Neural progenitor cell (in vitro differentiated cells): ENCODE data around the gene OTULIN.

ENCODE experiments used
- EZH2 ChIP-seq: fragments of 200-600 bp; sonication (generic); IDR thresholded peaks from 2 replicates; pipeline ENCODE4 v1.6.1; 2017; ENCODE audit warnings: antibody characterized with exemption, mild to moderate bottlenecking, moderate library complexity
- EZH2phosphoT487 ChIP-seq: fragments of 200-600 bp; sonication (generic); IDR thresholded peaks from 2 replicates; pipeline ENCODE4 v1.6.1; 2017; ENCODE audit warnings: antibody characterized with exemption
- TF ChIP-seq, protein P1 (sequence below): fragments of 200-600 bp; sonication (generic); IDR thresholded peaks from 2 replicates; pipeline ENCODE4 v1.5.1; 2017; ENCODE audit warnings: antibody characterized with exemption, mild to moderate bottlenecking

DNA sequence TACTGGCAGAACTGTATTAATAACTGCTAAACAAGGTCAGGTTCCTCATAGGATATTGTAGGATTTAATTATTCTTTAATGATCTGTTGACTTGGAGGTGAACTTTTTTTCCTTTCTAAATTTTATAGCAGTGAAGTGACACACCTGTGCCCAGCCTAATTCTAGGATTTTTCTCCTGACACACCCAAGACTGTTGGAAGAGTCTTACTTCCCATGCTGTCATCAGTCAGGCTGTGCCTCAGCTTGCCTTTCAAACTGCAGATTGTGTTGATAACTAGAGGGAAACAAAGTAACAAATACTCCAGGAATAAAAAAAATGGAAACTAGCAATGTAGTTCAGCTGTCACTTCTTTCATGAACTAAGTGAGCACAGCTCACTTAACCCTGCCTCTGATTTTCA is 22.0 kb downstream of the OTULIN start:
- TF ChIP-seq, protein P1, sequence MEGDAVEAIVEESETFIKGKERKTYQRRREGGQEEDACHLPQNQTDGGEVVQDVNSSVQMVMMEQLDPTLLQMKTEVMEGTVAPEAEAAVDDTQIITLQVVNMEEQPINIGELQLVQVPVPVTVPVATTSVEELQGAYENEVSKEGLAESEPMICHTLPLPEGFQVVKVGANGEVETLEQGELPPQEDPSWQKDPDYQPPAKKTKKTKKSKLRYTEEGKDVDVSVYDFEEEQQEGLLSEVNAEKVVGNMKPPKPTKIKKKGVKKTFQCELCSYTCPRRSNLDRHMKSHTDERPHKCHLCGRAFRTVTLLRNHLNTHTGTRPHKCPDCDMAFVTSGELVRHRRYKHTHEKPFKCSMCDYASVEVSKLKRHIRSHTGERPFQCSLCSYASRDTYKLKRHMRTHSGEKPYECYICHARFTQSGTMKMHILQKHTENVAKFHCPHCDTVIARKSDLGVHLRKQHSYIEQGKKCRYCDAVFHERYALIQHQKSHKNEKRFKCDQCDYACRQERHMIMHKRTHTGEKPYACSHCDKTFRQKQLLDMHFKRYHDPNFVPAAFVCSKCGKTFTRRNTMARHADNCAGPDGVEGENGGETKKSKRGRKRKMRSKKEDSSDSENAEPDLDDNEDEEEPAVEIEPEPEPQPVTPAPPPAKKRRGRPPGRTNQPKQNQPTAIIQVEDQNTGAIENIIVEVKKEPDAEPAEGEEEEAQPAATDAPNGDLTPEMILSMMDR: no peak
- no peak for TF ChIP-seq EZH2
- TF ChIP-seq EZH2phosphoT487: no peak
